GM12875 (cell line): ENCODE data around the gene YPEL1.
"Not testable (repeated sequence)": the region's sequence is repeated elsewhere in the genome, so short reads cannot be mapped to it uniquely, and the experiment has no call there.

ENCODE experiments used
- H3K4me3 ChIP-seq: one replicate; pipeline ENCODE4 v1.5.1; 2011; ENCODE audit warnings: low read depth, low read length, control low read depth
- TF ChIP-seq, protein P1 (sequence below): IDR thresholded peaks from 2 replicates; pipeline ENCODE4 v1.5.1; 2011; ENCODE audit warnings: low read depth, mild to moderate bottlenecking, control low read depth, inconsistent platforms, low read length, moderate library complexity, borderline replicate concordance; ENCODE audit not compliant: insufficient read depth

Gene YPEL1

DNA sequence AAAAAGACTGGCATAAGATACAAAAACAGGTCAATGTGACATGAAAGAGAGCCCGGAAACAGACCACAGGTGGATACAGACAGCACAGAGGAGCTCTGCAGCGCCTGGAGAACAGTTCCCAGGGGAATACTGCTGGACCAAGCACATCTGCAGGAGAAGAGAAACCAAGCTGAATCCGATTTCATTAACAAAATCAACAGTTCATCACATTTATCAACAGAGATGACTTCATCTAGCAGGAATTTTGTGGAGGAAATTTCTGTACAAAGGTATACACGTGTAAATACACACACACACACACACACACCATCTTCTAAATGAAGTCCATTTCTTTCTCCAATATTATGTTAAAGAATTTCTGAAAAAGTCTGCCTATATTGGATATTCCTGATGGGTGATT, 17.1 kb downstream of the YPEL1 start:
- TF ChIP-seq, protein P1, sequence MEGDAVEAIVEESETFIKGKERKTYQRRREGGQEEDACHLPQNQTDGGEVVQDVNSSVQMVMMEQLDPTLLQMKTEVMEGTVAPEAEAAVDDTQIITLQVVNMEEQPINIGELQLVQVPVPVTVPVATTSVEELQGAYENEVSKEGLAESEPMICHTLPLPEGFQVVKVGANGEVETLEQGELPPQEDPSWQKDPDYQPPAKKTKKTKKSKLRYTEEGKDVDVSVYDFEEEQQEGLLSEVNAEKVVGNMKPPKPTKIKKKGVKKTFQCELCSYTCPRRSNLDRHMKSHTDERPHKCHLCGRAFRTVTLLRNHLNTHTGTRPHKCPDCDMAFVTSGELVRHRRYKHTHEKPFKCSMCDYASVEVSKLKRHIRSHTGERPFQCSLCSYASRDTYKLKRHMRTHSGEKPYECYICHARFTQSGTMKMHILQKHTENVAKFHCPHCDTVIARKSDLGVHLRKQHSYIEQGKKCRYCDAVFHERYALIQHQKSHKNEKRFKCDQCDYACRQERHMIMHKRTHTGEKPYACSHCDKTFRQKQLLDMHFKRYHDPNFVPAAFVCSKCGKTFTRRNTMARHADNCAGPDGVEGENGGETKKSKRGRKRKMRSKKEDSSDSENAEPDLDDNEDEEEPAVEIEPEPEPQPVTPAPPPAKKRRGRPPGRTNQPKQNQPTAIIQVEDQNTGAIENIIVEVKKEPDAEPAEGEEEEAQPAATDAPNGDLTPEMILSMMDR: no peak
- H3K4me3 ChIP-seq: no peak overlapping the region

DNA sequence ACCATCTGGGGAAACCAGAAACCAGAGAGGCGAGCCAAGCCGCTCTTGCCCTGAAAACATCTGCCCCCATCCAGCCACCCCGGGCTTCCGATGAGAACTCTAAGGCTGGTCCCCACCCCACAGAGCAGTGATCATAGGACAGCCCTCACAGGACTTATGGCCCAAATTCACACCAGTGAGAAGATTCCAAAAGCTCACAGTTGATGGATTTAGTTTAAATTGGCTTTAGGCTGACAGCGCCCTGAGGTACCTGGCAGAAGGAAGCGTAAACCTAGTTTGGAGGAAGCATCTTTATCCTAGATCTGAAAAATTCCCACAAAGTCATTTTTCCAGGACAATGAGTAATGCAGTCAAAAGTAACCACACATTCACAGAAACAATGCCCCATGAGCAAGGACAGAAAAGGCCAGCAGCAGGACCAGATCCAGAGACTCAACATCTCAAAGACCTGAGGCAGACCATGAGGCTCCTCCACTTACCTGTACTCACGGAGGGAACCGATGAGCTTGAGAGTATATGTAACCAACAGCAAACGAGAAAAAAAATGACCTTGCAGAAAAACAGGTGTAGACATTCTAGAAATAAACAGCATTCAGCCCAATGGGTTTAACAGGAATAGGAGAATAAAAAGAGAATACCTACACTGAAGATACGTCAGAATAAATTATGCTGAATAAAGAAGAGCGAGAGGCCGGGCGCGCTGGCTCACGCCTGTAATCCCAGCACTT, 19.0 kb downstream of the YPEL1 start:
- H3K4me3 ChIP-seq: not testable (repeated sequence)

DNA sequence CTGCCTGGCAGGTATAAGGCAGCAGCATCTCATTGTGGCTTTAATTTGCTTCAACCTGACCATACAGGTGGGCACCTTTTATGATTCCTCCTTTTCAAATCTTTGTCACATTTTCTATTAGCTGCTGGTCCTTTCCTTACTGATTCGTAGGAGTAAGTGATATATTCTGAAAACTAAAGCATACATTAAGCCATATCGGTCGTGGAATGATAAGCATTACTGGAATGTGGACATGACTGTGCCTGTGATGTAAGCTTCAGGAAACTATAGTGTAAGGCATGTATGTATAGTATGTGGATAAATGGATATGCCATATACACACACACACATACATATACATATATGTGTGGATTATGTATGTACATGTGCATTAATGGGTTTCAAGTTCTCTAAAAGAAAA, 20.8 kb downstream of the YPEL1 start:
- TF ChIP-seq, protein P1: no peak

DNA sequence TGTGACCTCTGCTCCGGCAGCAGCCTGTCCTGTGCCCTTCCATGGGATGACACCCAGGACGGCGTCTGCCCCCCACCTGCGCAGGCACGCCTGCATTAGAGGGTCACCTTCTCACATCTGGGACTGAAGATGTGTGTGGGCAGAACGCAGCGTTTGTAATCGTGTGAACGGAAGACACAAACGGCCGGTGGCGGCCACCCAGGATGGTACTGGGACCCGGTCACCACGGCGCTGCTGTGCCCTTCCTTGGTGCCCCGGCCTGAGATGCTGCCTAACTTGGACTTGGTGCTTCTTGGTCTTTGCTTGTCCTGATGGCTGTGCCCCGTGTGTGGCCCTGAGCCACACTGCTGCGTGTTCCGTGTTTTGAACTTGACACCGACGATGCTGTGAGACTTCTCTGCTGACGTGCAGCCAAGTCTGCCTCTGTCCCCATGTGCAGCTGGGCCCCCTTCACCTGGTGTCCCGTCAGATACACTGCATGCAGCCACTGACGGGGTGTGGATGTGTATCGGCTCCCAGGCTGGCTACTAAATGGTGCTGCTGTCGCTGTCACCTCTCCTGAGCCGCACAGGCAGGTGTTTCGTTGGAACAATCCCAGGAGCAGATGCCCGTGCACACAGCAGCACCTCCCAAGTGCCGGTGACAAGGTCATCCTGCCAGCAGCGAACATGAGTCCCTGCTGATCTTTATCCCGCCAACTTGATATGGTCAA, 21.4 kb downstream of the YPEL1 start:
- H3K4me3 ChIP-seq: no peak overlapping the region
- TF ChIP-seq, protein P1: no peak

More for the DNA sequence above, 20.8 kb downstream of the YPEL1 start:
- H3K4me3 ChIP-seq: no peak overlapping the region

DNA sequence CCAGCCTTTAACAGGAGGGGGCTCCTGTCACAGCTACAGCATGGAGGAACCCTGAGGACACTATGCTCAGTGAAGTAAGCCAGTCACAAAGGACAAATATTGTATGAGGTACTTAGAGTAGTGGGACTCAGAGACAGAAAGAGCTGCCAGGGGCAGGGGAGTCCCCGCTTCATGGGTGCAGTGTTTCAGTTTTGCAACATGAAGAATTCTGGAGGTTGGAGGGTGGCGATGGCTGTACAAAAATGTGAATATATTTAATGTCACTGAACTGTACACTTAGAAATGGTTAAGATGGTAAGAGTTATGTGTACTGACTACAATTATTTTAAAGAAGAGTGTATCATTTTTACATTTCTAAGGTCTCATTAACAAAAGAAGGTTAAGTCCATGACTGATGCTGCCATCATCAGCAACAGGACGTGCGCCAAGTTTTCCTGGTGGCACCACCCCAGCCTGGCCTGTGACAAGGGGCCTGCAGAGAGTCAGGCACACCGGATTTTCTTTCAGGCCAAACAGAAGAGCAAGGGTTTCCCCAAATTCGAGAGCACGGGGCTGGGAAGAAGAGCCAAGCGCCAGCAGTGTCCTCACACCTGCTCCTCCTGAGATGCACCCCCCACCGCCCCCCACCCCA, 22.1 kb downstream of the YPEL1 start:
- TF ChIP-seq, protein P1: no peak
- no peak overlapping the region for H3K4me3 ChIP-seq

DNA sequence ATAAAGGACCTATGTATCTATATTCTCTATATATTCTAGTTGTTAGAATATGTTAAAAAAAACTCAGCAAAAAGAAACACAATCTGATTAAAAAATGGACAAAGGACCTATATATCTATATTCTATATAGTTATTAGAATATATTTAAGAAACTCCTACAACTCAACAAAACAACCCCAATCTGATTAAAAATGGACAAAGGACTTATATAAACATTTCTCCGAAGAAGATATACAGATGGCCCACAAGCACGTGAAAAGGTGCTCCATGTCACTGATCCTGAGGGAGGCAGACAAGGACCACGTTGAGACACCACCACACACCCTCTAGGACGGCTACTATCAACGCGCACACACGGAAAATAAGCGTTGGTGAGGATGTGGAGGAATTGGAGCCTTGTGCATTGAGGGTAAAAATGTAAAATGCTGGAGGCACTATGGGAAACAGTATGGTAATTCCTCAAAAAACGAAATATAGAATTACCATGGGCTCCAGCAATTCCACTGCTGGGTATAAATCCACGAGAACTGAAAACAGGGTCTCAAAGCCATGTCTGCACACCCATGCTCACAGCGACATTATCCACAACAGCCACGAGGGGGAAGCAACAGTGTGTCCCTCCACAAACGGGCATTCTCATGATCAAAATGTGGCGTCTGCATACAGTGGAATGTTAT, 22.7 kb downstream of the YPEL1 start:
- TF ChIP-seq, protein P1: peak; percentile 76
- H3K4me3 ChIP-seq: no peak overlapping the region

DNA sequence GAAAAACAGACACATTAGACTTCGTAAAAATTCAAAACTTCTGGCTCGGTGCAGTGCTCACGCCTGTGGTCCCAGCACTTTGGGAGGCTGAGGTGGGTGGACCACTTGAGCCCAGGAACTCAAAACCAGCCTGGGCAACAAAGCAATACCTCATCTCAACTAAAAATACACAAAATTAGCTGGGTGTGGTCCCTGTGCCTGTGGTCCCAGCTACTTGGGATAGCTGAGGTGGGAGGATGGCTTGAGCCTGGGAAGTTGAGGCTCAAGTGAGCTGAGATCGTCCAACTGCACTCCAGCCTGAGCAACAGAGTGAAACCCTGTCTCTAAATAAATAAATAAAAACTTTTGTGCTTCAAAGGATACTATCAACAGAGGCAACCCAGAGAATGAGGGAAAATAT, 23.7 kb downstream of the YPEL1 start:
- no peak overlapping the region for H3K4me3 ChIP-seq
- TF ChIP-seq, protein P1: no peak
